Memory B cell (primary cell): ENCODE measurements around the gene CCDC88C.
A peak's percentile ranks its signal among the peaks of the same experiment; 100 is the strongest.

Source experiments
- ATAC-seq: fragments of 150-1000 bp; cut with Tn5 transposase; 2 replicates; pipeline ENCODE4 v1.10.0; 2021; ENCODE audit warnings: low read depth, mild to moderate bottlenecking, moderate library complexity
- DNase-seq, 2 donors: peaks; one replicate each; pipeline ENCODE4 v3.0.0; 2022; ENCODE audit warnings: low spot score in 2 of 2
- H3K27ac Mint-ChIP-seq: one replicate; pipeline ENCODE4 v1.8.0; 2022; ENCODE audit warnings: mild to moderate bottlenecking, moderate library complexity, mixed read lengths
- H3K27me3 Mint-ChIP-seq: one replicate; pipeline ENCODE4 v1.8.0; 2022; ENCODE audit warnings: mixed read lengths
- H3K36me3 Mint-ChIP-seq: one replicate; pipeline ENCODE4 v1.8.0; 2022; ENCODE audit warnings: mild to moderate bottlenecking, mixed read lengths
- H3K4me1 Mint-ChIP-seq: one replicate; pipeline ENCODE4 v1.8.0; 2022; ENCODE audit warnings: mixed read lengths
- H3K4me3 Mint-ChIP-seq: one replicate; pipeline ENCODE4 v1.8.0; 2022; ENCODE audit warnings: mild to moderate bottlenecking, moderate library complexity, mixed read lengths
- H3K9me3 Mint-ChIP-seq: one replicate; pipeline ENCODE4 v1.8.0; 2022; ENCODE audit warnings: mixed read lengths

The CCDC88C gene

GRCh38 chr14:91398707-91399106 lies 18.9 kb downstream of the CCDC88C start:
- ATAC-seq (no peak), DNase-seq (no peak)
- peak overlapping the region; percentile 98 for H3K4me3 Mint-ChIP-seq
- H3K4me1 Mint-ChIP-seq, result peaks cover 60% of the 10 kb centered on the region
- peaks cover 5% of the 10 kb centered on the region for H3K36me3 Mint-ChIP-seq
- H3K9me3 Mint-ChIP-seq, result no peaks in the 10 kb centered on the region
- peak overlapping the region; percentile 95 for H3K27ac Mint-ChIP-seq
- no peaks in the 10 kb centered on the region for H3K27me3 Mint-ChIP-seq

GRCh38 chr14:91397965-91398591 lies 19.5 kb downstream of the CCDC88C start:
- Mint-ChIP-seq H3K27ac (peak overlapping the region; percentile 72), H3K4me3 (peak overlapping the region; percentile 69), H3K36me3 (peaks cover 5% of the 10 kb centered on the region), H3K4me1 (peaks cover 59% of the 10 kb centered on the region), H3K9me3 (no peaks in the 10 kb centered on the region), H3K27me3 (no peaks in the 10 kb centered on the region)
- no peak for DNase-seq
- ATAC-seq, result no peak

- peaks cover 4% of the 10 kb centered on the region for H3K36me3 Mint-ChIP-seq
- peak overlapping the region; percentile 69 for H3K4me3 Mint-ChIP-seq
- DNase-seq (no peak), ATAC-seq (peak; percentile 39)
- no peaks in the 10 kb centered on the region for H3K9me3 Mint-ChIP-seq
- H3K27me3 Mint-ChIP-seq, result no peaks in the 10 kb centered on the region
- peaks cover 60% of the 10 kb centered on the region for H3K4me1 Mint-ChIP-seq
- peak overlapping the region; percentile 89 for H3K27ac Mint-ChIP-seq
These were observed 20.4 kb downstream of the CCDC88C start for GRCh38 chr14:91396959-91397815.

GRCh38 chr14:91396013-91396660 lies 21.5 kb downstream of the CCDC88C start:
- Mint-ChIP-seq H3K4me3 (no peak overlapping the region), H3K36me3 (peaks cover 7% of the 10 kb centered on the region), H3K9me3 (no peaks in the 10 kb centered on the region), H3K27me3 (no peaks in the 10 kb centered on the region), H3K4me1 (peaks cover 64% of the 10 kb centered on the region), H3K27ac (peak overlapping the region; percentile 89)
- DNase-seq (no peak), ATAC-seq (no peak)

- Mint-ChIP-seq H3K27me3 (no peaks in the 10 kb centered on the region), H3K27ac (peak overlapping the region; percentile 89), H3K4me3 (peak overlapping the region; percentile 37), H3K4me1 (peaks cover 65% of the 10 kb centered on the region), H3K9me3 (no peaks in the 10 kb centered on the region), H3K36me3 (peaks cover 7% of the 10 kb centered on the region)
- ATAC-seq, result no peak
- DNase-seq, result no peak
These were observed 22.2 kb downstream of the CCDC88C start for GRCh38 chr14:91395466-91395865.

- Mint-ChIP-seq H3K27ac (peak overlapping the region; percentile 89), H3K4me1 (peaks cover 64% of the 10 kb centered on the region), H3K4me3 (no peak overlapping the region), H3K27me3 (no peaks in the 10 kb centered on the region), H3K9me3 (no peaks in the 10 kb centered on the region), H3K36me3 (peaks cover 7% of the 10 kb centered on the region)
- no peak for DNase-seq
- ATAC-seq, result no peak
These were observed 23.2 kb downstream of the CCDC88C start for GRCh38 chr14:91394105-91395081.

- Mint-ChIP-seq H3K4me3 (peak overlapping the region; percentile 27), H3K27me3 (no peaks in the 10 kb centered on the region), H3K9me3 (no peaks in the 10 kb centered on the region), H3K4me1 (peaks cover 64% of the 10 kb centered on the region), H3K27ac (peak overlapping the region; percentile 47), H3K36me3 (peaks cover 7% of the 10 kb centered on the region)
- DNase-seq (no peak), ATAC-seq (peak; percentile 61)
These were observed 24.9 kb downstream of the CCDC88C start for GRCh38 chr14:91392623-91393303.

- peak overlapping the region; percentile 68 for H3K27ac Mint-ChIP-seq
- no peaks in the 10 kb centered on the region for H3K27me3 Mint-ChIP-seq
- no peak for ATAC-seq
- no peaks in the 10 kb centered on the region for H3K9me3 Mint-ChIP-seq
- DNase-seq, result no peak
- H3K4me3 Mint-ChIP-seq, result no peak overlapping the region
- peaks cover 52% of the 10 kb centered on the region for H3K4me1 Mint-ChIP-seq
- H3K36me3 Mint-ChIP-seq, result peaks cover 6% of the 10 kb centered on the region
These were observed 27.3 kb downstream of the CCDC88C start for GRCh38 chr14:91390165-91390778.

GRCh38 chr14:91389150-91389549 lies 28.5 kb downstream of the CCDC88C start:
- peak overlapping the region; percentile 53 for H3K27ac Mint-ChIP-seq
- no peak for DNase-seq
- no peak overlapping the region for H3K4me3 Mint-ChIP-seq
- H3K36me3 Mint-ChIP-seq, result peaks cover 6% of the 10 kb centered on the region
- no peaks in the 10 kb centered on the region for H3K27me3 Mint-ChIP-seq
- no peaks in the 10 kb centered on the region for H3K9me3 Mint-ChIP-seq
- ATAC-seq, result no peak
- peaks cover 56% of the 10 kb centered on the region for H3K4me1 Mint-ChIP-seq

- DNase-seq (no peak), ATAC-seq (peak; percentile 76)
- H3K27me3 Mint-ChIP-seq, result no peaks in the 10 kb centered on the region
- H3K4me3 Mint-ChIP-seq, result peak overlapping the region; percentile 24
- peaks cover 59% of the 10 kb centered on the region for H3K4me1 Mint-ChIP-seq
- peaks cover 8% of the 10 kb centered on the region for H3K36me3 Mint-ChIP-seq
- H3K27ac Mint-ChIP-seq, result peak overlapping the region; percentile 53
- no peaks in the 10 kb centered on the region for H3K9me3 Mint-ChIP-seq
These were observed 29.1 kb downstream of the CCDC88C start for GRCh38 chr14:91388551-91388975.

GRCh38 chr14:91387951-91388381 lies 29.7 kb downstream of the CCDC88C start:
- DNase-seq (no peak), ATAC-seq (no peak)
- Mint-ChIP-seq H3K9me3 (no peaks in the 10 kb centered on the region), H3K36me3 (peaks cover 8% of the 10 kb centered on the region), H3K27me3 (no peaks in the 10 kb centered on the region), H3K27ac (peak overlapping the region; percentile 53), H3K4me1 (peaks cover 60% of the 10 kb centered on the region), H3K4me3 (no peak overlapping the region)

GRCh38 chr14:91387169-91387835 lies 30.3 kb downstream of the CCDC88C start:
- no peak for ATAC-seq
- Mint-ChIP-seq H3K9me3 (no peaks in the 10 kb centered on the region), H3K36me3 (peaks cover 8% of the 10 kb centered on the region), H3K4me3 (no peak overlapping the region), H3K27me3 (no peaks in the 10 kb centered on the region), H3K27ac (no peak overlapping the region), H3K4me1 (peaks cover 61% of the 10 kb centered on the region)
- DNase-seq, result no peak
